ENCODE measurements around the gene NAALADL1. TPM values are rescaled to one million over a fixed set of nuclear protein-coding genes. Genes with fewer than 3 reads are reported as not detected.
A peak's percentile ranks its signal among the peaks of the same experiment; 100 is the strongest.

The NAALADL1 gene
- total RNA-seq, 1 donor from 2014 or later: 27.9 TPM

DNA sequence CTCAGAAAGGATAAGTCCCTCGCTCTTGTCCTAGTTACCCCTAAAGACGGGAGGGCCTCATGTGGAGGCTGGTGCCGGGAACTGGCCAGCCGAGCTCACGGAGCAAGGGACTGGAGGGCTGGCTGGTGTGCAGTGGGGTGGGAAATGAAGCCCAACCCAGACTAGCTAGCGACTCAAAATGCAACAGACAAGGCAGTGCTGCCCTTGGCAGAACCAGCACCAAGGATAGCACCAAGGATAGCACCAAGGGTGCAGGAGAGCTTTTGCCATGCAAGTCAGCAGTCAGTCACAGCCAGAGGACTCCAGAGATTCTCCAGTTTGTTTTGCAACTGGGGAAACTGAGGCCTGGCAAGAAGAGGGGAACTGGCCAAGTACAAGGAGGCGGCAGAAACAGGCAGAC is 55.1 kb downstream of the NAALADL1 start:
- no peak for DNase-seq (ENCODE audit: low read depth)
- TF ChIP-seq, protein P1, sequence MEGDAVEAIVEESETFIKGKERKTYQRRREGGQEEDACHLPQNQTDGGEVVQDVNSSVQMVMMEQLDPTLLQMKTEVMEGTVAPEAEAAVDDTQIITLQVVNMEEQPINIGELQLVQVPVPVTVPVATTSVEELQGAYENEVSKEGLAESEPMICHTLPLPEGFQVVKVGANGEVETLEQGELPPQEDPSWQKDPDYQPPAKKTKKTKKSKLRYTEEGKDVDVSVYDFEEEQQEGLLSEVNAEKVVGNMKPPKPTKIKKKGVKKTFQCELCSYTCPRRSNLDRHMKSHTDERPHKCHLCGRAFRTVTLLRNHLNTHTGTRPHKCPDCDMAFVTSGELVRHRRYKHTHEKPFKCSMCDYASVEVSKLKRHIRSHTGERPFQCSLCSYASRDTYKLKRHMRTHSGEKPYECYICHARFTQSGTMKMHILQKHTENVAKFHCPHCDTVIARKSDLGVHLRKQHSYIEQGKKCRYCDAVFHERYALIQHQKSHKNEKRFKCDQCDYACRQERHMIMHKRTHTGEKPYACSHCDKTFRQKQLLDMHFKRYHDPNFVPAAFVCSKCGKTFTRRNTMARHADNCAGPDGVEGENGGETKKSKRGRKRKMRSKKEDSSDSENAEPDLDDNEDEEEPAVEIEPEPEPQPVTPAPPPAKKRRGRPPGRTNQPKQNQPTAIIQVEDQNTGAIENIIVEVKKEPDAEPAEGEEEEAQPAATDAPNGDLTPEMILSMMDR (conservative IDR thresholded peaks at IDR 0.05; ENCODE audit: low read depth, low read length): no peak
- no peak overlapping the region for H3K4me3 ChIP-seq (ENCODE audit: low read depth, low read length)

DNA sequence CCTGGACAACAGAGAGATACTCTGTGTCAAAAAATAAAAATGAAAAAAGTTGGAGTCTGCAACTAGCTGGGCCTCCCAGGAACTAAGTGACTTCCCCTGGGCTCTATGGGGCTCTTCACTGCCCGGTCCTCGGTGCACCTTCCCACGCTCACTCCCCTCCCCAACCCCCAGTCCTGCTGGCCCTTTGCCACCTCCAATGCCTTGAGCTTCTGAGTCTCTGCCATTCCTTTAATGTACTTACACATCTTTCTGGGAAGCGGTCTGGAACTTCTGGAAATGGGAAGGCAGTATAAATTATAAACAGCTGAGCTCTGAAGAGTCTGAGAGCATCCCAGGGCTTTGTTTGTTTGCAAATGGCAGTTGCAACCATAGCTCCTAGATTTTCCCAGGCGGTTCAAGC is 55.6 kb downstream of the NAALADL1 start:
- DNase-seq (ENCODE audit: low read depth): no peak
- TF ChIP-seq, protein P1 (conservative IDR thresholded peaks at IDR 0.05; ENCODE audit: low read depth, low read length): no peak
- H3K4me3 ChIP-seq (ENCODE audit: low read depth, low read length): no peak overlapping the region

DNA sequence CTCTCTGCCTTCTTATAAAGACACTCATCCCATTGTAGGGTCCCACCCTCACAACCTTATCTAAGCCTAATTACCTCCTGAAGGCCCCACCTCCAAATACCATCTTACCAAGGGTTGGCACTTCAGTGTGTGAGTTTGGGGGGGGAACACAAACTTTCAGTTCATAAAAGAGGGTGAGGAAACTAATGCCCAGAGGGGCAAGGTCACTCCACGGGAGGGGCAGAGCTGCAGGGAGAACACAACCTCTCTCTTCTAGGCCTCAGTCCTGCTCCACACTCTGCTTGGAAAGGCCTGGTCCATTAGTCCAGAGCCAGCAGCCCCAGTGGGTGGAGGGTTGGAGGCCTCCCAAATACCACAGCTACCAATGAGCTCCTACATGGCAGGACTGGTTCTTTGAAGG is 58.9 kb downstream of the NAALADL1 start:
- TF ChIP-seq, protein P1 (conservative IDR thresholded peaks at IDR 0.05; ENCODE audit: low read depth, low read length): no peak
- no peak for DNase-seq (ENCODE audit: low read depth)
- H3K4me3 ChIP-seq (ENCODE audit: low read depth, low read length): no peak overlapping the region

DNA sequence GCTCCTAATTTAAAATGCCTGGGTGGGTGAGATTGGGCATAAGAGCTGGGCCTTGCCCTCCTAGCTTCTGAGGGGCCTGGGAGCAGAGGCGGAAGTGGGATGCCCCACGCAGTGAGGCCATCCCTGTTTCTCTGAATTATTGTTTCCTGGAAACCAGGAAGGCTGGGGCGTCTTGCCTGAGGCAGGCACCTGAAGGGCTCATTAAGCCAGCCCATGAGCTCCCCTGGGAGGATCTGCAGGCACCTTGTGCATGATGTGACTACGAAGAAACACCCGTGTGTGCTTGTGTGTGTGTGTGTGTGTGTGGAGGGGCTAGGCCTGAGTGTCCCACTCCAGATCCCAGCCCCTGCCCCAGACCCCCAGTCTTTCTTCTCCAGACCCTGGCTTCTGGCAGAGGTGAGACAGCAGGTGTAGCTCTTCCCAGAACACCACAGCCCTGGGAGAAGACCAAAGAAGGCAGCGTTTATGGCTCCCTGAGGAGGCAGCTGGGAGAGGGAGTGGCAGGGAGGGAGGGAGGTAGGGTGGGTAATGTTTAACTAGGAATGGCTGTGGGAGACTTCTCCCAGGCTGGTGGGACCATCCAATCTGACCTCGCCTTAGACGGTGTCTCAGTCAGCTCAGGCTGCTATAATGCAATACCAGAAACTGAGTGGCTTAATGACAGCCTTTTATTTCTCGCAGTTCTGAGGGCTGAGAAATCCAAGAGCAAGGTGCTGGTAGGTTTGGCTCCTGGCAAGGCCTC is 59.5 kb downstream of the NAALADL1 start:
- TF ChIP-seq, protein P1 (conservative IDR thresholded peaks at IDR 0.05; ENCODE audit: low read depth, low read length): no peak
- DNase-seq (ENCODE audit: low read depth): no peak
- H3K4me3 ChIP-seq (ENCODE audit: low read depth, low read length): no peak overlapping the region

DNA sequence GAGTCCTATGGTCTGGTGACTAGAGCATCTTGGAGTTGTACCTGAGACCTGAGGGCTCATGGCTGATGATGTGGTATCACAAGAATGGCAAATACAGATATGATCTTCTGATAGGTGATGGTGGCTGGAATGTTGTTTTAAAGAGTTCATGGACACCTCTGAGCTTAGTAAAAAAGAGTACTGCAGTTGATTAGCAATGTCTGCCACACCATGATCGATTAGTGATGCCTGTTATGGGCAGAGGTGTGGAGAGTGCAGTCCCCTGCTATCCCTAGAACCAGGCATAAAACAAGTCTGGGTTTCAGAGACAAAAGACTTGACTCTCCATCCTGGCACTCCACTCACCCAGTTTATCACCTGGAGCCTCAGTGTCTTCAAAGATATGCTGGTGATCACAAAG is 60.2 kb downstream of the NAALADL1 start:
- no peak for DNase-seq (ENCODE audit: low read depth)
- TF ChIP-seq, protein P1 (conservative IDR thresholded peaks at IDR 0.05; ENCODE audit: low read depth, low read length): no peak
- no peak overlapping the region for H3K4me3 ChIP-seq (ENCODE audit: low read depth, low read length)

DNA sequence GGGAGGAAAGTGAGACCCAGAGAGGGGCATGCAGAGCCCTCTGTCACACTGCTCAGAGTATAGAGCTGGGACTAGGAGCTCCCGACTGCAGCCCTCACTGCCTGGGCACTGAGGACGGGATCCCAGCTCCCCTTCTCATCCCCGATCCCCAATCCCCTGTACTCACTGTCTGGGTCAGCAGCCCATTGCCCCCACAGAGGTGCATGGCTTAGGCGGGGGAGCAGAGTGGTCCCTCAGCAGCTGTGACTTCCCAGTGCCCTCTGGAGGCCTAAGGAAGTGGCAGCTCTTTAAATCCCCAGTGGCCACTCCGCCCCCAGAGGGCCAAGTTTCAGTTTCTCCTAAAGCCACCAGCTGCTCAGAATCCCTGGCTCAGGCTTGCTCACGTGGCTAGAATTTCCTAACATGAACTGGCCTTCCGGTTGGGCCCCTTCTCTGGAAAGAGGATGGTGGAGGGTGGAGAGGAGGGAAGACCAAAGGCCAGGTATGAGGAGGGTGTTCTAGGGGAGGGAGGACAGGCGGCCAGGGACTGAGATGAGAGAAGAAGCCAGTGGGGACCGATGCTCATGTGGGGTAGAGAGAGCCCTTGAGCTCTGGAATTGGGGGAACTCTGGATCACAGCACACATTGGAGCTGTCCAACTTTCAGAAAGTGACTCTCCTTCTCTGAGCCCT is 61.5 kb downstream of the NAALADL1 start, which contains the start of gene BATF2:
BATF2 (minus strand) TSS at position 262 of the 671 bp plus-strand sequence; CDS start at position 205, 57 bp downstream.
- DNase-seq (ENCODE audit: low read depth): no peak
- TF ChIP-seq, protein P1 (conservative IDR thresholded peaks at IDR 0.05; ENCODE audit: low read depth, low read length): peak; percentile 65
- H3K4me3 ChIP-seq (ENCODE audit: low read depth, low read length): peak within 1 kb of the TSS; percentile 61

All from epithelial cell of proximal tubule (primary cell).